SK-N-SH treated with all-trans-retinoic acid at 6 μM for 48 hours (cell line): Measurements from ENCODE around the gene KIAA1755.
"Not testable (repeated sequence)": the region's sequence is repeated elsewhere in the genome, so short reads cannot be mapped to it uniquely, and the experiment has no call there.

ENCODE experiments used
- ATAC-seq: fragments of 200-7000 bp; cut with Tn5 transposase; 3 replicates; pipeline ENCODE4 v1.9.1; 2020; ENCODE audit warnings: mild to moderate bottlenecking, moderate library complexity
- ARNTL ChIP-seq: fragments of 450-650 bp; formaldehyde crosslinking; IDR thresholded peaks from 2 replicates; pipeline ENCODE4 v1.5.0; 2020; ENCODE audit warnings: low read depth, mild to moderate bottlenecking, moderate library complexity, borderline replicate concordance
- BACH2 ChIP-seq: fragments of 250-450 bp; sonication (Bioruptor Pico); IDR thresholded peaks from 2 replicates; pipeline ENCODE4 v1.9.0; 2021; ENCODE audit warnings: mild to moderate bottlenecking, borderline replicate concordance
- CSDC2 ChIP-seq: fragments of 250-450 bp; sonication (Bioruptor Pico); IDR thresholded peaks from 2 replicates; pipeline ENCODE4 v1.5.0; 2020; ENCODE audit warnings: mild to moderate bottlenecking, moderate library complexity
- ESRRG ChIP-seq: fragments of 250-450 bp; sonication (Bioruptor Pico); IDR thresholded peaks from 2 replicates; pipeline ENCODE4 v1.6.1; 2021; ENCODE audit warnings: mild to moderate bottlenecking
- GLIS3 ChIP-seq: fragments of 250-450 bp; sonication (Bioruptor Pico); IDR thresholded peaks from 2 replicates; pipeline ENCODE4 v1.5.0; 2020; ENCODE audit warnings: mild to moderate bottlenecking, moderate library complexity
- OSR1 ChIP-seq: fragments of 250-450 bp; sonication (Bioruptor Pico); IDR thresholded peaks from 2 replicates; pipeline ENCODE4 v1.8.0; 2022; ENCODE audit warnings: moderate library complexity, mild to moderate bottlenecking, inconsistent platforms
- PPARA ChIP-seq: fragments of 250-450 bp; sonication (Bioruptor Pico); IDR thresholded peaks from 2 replicates; pipeline ENCODE4 v1.5.0; 2020; ENCODE audit warnings: mild to moderate bottlenecking, borderline replicate concordance
- RARB ChIP-seq: fragments of 250-450 bp; sonication (Bioruptor Pico); IDR thresholded peaks from 2 replicates; pipeline ENCODE4 v1.8.0; 2021; ENCODE audit warnings: mild to moderate bottlenecking, moderate library complexity
- SNAI2 ChIP-seq: fragments of 250-450 bp; sonication (Bioruptor Pico); IDR thresholded peaks from 2 replicates; pipeline ENCODE4 v1.5.0; 2020; ENCODE audit warnings: mild to moderate bottlenecking, moderate library complexity
- TCF4 ChIP-seq: fragments of 250-450 bp; sonication (Bioruptor Pico); IDR thresholded peaks from 2 replicates; pipeline ENCODE4 v1.8.0; 2021; ENCODE audit warnings: mild to moderate bottlenecking, moderate library complexity, borderline replicate concordance
- TOX ChIP-seq: fragments of 250-450 bp; sonication (Bioruptor Pico); IDR thresholded peaks from 2 replicates; pipeline ENCODE4 v1.8.0; 2021; ENCODE audit warnings: mild to moderate bottlenecking, moderate library complexity, borderline replicate concordance
- ZFP3 ChIP-seq: fragments of 250-450 bp; sonication (Bioruptor Pico); IDR thresholded peaks from 2 replicates; pipeline ENCODE4 v1.5.0; 2020; ENCODE audit warnings: mild to moderate bottlenecking, moderate library complexity
- ZFP30 ChIP-seq: fragments of 450-650 bp; formaldehyde crosslinking; IDR thresholded peaks from 2 replicates; pipeline ENCODE4 v1.5.0; 2022; ENCODE audit warnings: mild to moderate bottlenecking, moderate library complexity
- ZNF70 ChIP-seq: fragments of 450-650 bp; formaldehyde crosslinking; IDR thresholded peaks from 2 replicates; pipeline ENCODE4 v1.5.0; 2020; ENCODE audit warnings: mild to moderate bottlenecking, moderate library complexity
- ZNF8 ChIP-seq: fragments of 450-650 bp; formaldehyde crosslinking; IDR thresholded peaks from 2 replicates; pipeline ENCODE4 v1.5.0; 2020; ENCODE audit warnings: mild to moderate bottlenecking, moderate library complexity
- TF ChIP-seq, protein P1 (sequence below): fragments of 250-450 bp; sonication (Bioruptor Pico); IDR thresholded peaks from 2 replicates; pipeline ENCODE4 v1.5.1; 2020; ENCODE audit warnings: low read depth, mild to moderate bottlenecking, moderate library complexity
- TF ChIP-seq, protein P2 (sequence below): fragments of 250-450 bp; sonication (Bioruptor Pico); IDR thresholded peaks from 2 replicates; pipeline ENCODE4 v1.8.0; 2020; ENCODE audit warnings: mild to moderate bottlenecking, moderate library complexity, borderline replicate concordance
- TF ChIP-seq, protein P3 (sequence below): fragments of 250-450 bp; sonication (Bioruptor Pico); IDR thresholded peaks from 2 replicates; pipeline ENCODE4 v1.8.0; 2021; ENCODE audit warnings: low read depth, mild to moderate bottlenecking, moderate library complexity, borderline replicate concordance

Gene KIAA1755

DNA sequence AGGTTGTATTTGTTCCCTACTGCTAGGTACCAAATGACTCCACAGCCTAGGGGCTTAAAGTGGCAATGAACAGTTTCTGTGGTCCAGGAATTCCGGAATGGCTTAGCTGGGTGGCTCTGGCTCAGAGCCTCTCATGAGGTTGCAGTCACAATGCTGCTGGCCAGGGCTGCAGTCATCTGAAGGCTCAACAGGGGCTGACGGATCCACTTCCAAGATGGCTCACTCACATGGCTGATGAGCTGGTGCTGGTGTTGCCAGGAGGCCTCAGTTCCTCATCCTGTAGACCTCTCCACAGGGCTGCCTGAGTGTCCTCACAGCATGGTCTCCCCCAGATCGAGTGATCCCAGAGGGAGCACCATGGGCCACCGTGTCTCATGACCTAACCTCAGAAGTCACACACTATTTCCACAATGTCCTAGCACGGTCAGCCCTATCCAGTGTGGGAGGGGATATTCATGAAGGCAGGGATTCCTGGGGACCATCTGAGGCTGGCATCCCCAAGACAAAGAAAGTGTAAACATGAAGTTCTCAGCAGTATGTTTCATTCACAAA, 24.4 kb upstream of the KIAA1755 start:
- ATAC-seq = no peak
- TF ChIP-seq GLIS3 (CRISPR knock-in tag) (no peak), TCF4 (CRISPR knock-in tag) (no peak), PPARA (CRISPR knock-in tag) (no peak), ZFP3 (CRISPR knock-in tag) (no peak), RARB (no peak), ZNF70 (CRISPR knock-in tag) (no peak), ARNTL (CRISPR knock-in tag) (no peak), ZNF8 (CRISPR knock-in tag) (no peak), CSDC2 (CRISPR knock-in tag) (no peak), ZFP30 (CRISPR knock-in tag) (no peak), SNAI2 (no peak), TOX (CRISPR knock-in tag) (no peak)
- TF ChIP-seq, protein P1, sequence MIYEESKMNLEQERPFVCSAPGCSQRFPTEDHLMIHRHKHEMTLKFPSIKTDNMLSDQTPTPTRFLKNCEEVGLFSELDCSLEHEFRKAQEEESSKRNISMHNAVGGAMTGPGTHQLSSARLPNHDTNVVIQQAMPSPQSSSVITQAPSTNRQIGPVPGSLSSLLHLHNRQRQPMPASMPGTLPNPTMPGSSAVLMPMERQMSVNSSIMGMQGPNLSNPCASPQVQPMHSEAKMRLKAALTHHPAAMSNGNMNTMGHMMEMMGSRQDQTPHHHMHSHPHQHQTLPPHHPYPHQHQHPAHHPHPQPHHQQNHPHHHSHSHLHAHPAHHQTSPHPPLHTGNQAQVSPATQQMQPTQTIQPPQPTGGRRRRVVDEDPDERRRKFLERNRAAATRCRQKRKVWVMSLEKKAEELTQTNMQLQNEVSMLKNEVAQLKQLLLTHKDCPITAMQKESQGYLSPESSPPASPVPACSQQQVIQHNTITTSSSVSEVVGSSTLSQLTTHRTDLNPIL (CRISPR knock-in tag) = no peak
- TF ChIP-seq, protein P2, sequence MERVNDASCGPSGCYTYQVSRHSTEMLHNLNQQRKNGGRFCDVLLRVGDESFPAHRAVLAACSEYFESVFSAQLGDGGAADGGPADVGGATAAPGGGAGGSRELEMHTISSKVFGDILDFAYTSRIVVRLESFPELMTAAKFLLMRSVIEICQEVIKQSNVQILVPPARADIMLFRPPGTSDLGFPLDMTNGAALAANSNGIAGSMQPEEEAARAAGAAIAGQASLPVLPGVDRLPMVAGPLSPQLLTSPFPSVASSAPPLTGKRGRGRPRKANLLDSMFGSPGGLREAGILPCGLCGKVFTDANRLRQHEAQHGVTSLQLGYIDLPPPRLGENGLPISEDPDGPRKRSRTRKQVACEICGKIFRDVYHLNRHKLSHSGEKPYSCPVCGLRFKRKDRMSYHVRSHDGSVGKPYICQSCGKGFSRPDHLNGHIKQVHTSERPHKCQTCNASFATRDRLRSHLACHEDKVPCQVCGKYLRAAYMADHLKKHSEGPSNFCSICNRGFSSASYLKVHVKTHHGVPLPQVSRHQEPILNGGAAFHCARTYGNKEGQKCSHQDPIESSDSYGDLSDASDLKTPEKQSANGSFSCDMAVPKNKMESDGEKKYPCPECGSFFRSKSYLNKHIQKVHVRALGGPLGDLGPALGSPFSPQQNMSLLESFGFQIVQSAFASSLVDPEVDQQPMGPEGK = no peak
- TF ChIP-seq, protein P3, sequence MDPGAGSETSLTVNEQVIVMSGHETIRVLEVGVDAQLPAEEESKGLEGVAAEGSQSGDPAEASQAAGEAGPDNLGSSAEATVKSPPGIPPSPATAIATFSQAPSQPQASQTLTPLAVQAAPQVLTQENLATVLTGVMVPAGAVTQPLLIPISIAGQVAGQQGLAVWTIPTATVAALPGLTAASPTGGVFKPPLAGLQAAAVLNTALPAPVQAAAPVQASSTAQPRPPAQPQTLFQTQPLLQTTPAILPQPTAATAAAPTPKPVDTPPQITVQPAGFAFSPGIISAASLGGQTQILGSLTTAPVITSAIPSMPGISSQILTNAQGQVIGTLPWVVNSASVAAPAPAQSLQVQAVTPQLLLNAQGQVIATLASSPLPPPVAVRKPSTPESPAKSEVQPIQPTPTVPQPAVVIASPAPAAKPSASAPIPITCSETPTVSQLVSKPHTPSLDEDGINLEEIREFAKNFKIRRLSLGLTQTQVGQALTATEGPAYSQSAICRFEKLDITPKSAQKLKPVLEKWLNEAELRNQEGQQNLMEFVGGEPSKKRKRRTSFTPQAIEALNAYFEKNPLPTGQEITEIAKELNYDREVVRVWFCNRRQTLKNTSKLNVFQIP (CRISPR knock-in tag) = no peak
- TF ChIP-seq, all 23 proteins: peak for 0

DNA sequence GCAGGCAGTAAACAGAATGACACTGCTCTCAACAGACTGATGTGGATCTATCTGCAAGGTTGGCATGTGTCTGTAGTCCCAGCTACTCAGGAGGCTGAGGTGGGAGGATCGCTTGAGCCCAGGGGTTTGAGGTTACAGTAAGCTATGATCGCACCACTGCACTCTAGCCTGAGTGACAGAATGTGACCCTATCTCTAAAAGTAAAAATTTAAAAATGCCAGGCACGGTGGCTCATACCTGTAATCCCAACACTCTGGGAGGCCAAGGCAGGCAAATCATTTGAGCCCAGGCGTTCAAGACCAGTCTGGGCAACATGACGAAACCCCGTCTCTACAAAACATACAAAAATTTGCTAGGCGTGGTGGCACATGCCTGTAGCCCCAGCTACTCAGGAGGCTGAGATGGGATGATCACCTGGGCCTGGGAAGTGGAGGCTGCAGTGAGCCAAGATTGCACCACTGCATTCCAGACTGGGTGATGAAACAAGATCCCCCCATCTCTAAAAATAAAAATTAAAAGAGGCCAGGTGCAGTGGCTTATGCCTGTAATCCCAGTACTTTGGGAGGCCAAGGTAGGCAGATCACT, 23.6 kb upstream of the KIAA1755 start:
- ATAC-seq = not testable (repeated sequence)

DNA sequence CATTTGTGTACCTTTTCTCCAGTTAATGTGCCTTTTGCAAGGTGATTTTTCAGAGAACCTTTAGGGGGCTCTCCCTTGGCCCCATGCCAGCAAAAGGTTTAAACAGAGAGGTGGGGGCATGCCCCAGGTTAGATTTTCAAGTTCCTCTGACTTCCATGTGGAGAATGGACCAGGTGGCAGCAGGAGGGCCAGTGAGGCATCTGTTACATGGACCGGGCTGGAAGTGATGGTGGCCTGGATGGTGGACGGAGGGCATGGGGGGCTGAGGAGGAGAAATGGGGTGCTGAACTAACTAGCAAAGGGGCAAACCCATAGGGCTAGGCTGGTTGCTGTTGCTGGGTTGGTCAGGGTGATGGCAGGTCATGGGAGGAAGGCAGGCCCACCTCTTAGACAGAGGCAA, 22.7 kb upstream of the KIAA1755 start:
- TF ChIP-seq, protein P3 (CRISPR knock-in tag) = no peak
- TF ChIP-seq, protein P1 (CRISPR knock-in tag) = no peak
- TF ChIP-seq, protein P2 = no peak
- TF ChIP-seq RARB (no peak), ESRRG (CRISPR knock-in tag) (no peak), ZFP30 (CRISPR knock-in tag) (no peak), BACH2 (CRISPR knock-in tag) (no peak), CSDC2 (CRISPR knock-in tag) (no peak), ZNF70 (CRISPR knock-in tag) (no peak), GLIS3 (CRISPR knock-in tag) (no peak), OSR1 (CRISPR knock-in tag) (no peak)
- no peak for ATAC-seq

DNA sequence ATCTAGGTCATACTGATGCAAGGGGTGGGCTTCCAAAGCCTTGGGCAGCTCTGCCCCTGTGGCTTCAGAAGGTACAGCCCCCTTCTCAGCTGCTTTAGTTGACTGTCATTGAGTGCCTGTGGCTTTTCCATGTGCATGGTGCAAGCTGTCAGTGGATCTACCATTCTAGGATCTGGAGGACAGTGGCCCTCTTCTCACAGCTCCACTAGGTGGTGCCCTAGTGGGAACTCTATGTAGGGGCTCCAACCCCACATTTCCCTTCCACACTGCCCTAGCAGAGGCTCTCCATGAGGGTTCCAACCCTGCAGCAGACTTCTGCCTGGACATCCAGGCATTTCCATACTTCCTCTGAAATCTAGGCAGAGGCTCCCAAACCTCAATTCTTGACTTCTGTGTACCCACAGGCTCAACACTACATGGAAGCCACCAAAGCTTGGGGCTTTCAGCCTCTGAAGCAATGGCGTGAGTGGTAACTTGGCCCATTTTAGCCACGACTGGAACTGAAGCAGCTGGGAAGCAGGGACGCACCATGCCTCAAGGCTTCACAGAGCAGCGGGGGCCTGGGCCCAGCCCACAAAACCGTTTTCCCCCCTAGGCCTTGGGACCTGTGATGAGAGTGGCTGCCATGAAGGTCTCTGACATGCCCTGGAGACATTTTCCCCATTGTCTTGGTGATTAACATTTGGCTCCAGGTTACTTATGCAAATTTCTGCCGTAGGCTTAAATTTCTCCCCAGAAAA, 20.8 kb upstream of the KIAA1755 start:
- ATAC-seq = not testable (repeated sequence)
